ENCODE data around the gene PDE4A. TPM values are rescaled to one million over a fixed set of nuclear protein-coding genes. Genes with fewer than 3 reads are reported as not detected.

The PDE4A gene
- total and polyA plus RNA-seq, 2 of the 13 experiments (the other 11 are each of a cell fraction or from before 2014, with no cell fraction given): 1.1 to 4.1 TPM

GRCh38 chr19:10416380-10417257, 3.7 kb upstream of the PDE4A start (continued):
- TF ChIP-seq ZNF235 (CRISPR knock-in tag; IDR thresholded peaks at IDR 0.05; ENCODE audit: borderline replicate concordance) (no peak; the same call in 1 of the 2 replicates), PRPF4 (IDR thresholded peaks at IDR 0.05; ENCODE audit: low read depth, low read length, poor library complexity, severe bottlenecking) (no peak), HMGXB3 (CRISPR knock-in tag; IDR thresholded peaks at IDR 0.05; ENCODE audit: borderline replicate concordance) (peak; percentile 40; the same call in 1 of the 2 replicates), ZNF335 (CRISPR knock-in tag; IDR thresholded peaks at IDR 0.05) (peak; percentile 84), ZNF430 (CRISPR knock-in tag; IDR thresholded peaks at IDR 0.05) (peak; percentile 69; the same call in 1 of the 2 replicates), ZNF576 (CRISPR knock-in tag; IDR thresholded peaks at IDR 0.05) (peak; percentile 77; the same call in 1 of the 2 replicates), ZNF367 (CRISPR knock-in tag; IDR thresholded peaks at IDR 0.05; ENCODE audit: borderline replicate concordance) (no peak), PRMT3 (CRISPR knock-in tag; IDR thresholded peaks at IDR 0.05; ENCODE audit: borderline replicate concordance, low read depth) (no peak), ZNF552 (CRISPR knock-in tag; IDR thresholded peaks at IDR 0.05; ENCODE audit: borderline replicate concordance) (peak; percentile 43; the same call in 1 of the 2 replicates), MBNL3 (CRISPR knock-in tag; conservative IDR thresholded peaks at IDR 0.05) (0 out of 2 replicates have a peak, but pooled peaks have one; percentile 41), RBM39 (IDR thresholded peaks at IDR 0.05; ENCODE audit: low read depth, low read length, poor library complexity, severe bottlenecking) (peak; percentile 30), NR1H2 (CRISPR knock-in tag; IDR thresholded peaks at IDR 0.05; ENCODE audit: borderline replicate concordance, low read depth) (no peak), NR2F1 (CRISPR knock-in tag; IDR thresholded peaks at IDR 0.05) (peak in 1 of 2 experiments; percentile 57; a peak in 1 of 4 replicates), KMT2A (CRISPR knock-in tag; IDR thresholded peaks at IDR 0.05) (no peak; the same call in 1 of the 2 replicates), ZBTB7B (CRISPR knock-in tag; IDR thresholded peaks at IDR 0.05) (peak; percentile 82), ZZZ3 (CRISPR knock-in tag; IDR thresholded peaks at IDR 0.05; ENCODE audit: borderline replicate concordance) (no peak), BORCS8-MEF2B (CRISPR knock-in tag; IDR thresholded peaks at IDR 0.05) (0 out of 2 replicates have a peak, but pooled peaks have one; percentile 12), ELF4 (CRISPR knock-in tag; IDR thresholded peaks at IDR 0.05; ENCODE audit: borderline replicate concordance) (no peak), FOXM1 (CRISPR knock-in tag; IDR thresholded peaks at IDR 0.05) (0 out of 2 replicates have a peak, but pooled peaks have one; percentile 45), ATF2 (CRISPR knock-in tag; IDR thresholded peaks at IDR 0.05) (peak; percentile 97), ZFP36 (IDR thresholded peaks at IDR 0.05; ENCODE audit: borderline replicate concordance, low read depth, low read length, partially characterized antibody) (no peak), CENPBD1 (CRISPR knock-in tag; IDR thresholded peaks at IDR 0.05; ENCODE audit: borderline replicate concordance, low read depth) (no peak)
